Measurements from ENCODE around the gene CHD6.

CHD6 gene

GRCh38 chr20:41376349-41376748 lies 241.8 kb downstream of the CHD6 start:
- in situ Hi-C loops (cut with MboI; ENCODE audit: low sequenced_read_pairs): no loop called here

- in situ Hi-C loops (cut with MboI; ENCODE audit: low sequenced_read_pairs): no loop called here
Observed at GRCh38 chr20:41375846-41376245, 242.3 kb downstream of the CHD6 start.

GRCh38 chr20:41373931-41374920 lies 244.0 kb downstream of the CHD6 start:
- in situ Hi-C loops (cut with MboI; ENCODE audit: low sequenced_read_pairs): no loop called here

GRCh38 chr20:41373251-41373783 lies 244.9 kb downstream of the CHD6 start:
- in situ Hi-C loops (cut with MboI; ENCODE audit: low sequenced_read_pairs): no loop called here

- in situ Hi-C loops (cut with MboI; ENCODE audit: low sequenced_read_pairs): no loop called here
Observed at GRCh38 chr20:41371371-41371770, 246.8 kb downstream of the CHD6 start.

- in situ Hi-C loops (cut with MboI; ENCODE audit: low sequenced_read_pairs): no loop called here
Observed at GRCh38 chr20:41370176-41370575, 248.0 kb downstream of the CHD6 start.

GRCh38 chr20:41369673-41370072 lies 248.5 kb downstream of the CHD6 start:
- in situ Hi-C loops (cut with MboI; ENCODE audit: low sequenced_read_pairs): no loop called here

- in situ Hi-C loops (cut with MboI; ENCODE audit: low sequenced_read_pairs): no loop called here
Observed at GRCh38 chr20:41367956-41368355, 250.2 kb downstream of the CHD6 start.

- in situ Hi-C loops (cut with MboI; ENCODE audit: low sequenced_read_pairs): no loop called here
Observed at GRCh38 chr20:41367393-41367695, 250.8 kb downstream of the CHD6 start.

- in situ Hi-C loops (cut with MboI; ENCODE audit: low sequenced_read_pairs): no loop called here
Observed at GRCh38 chr20:41366546-41367392, 251.4 kb downstream of the CHD6 start, which contains the start of gene EMILIN3. Gene EMILIN3, minus strand, starts transcription at chr20:41366818. Its CDS starts 184 bp downstream, at chr20:41366634.

- in situ Hi-C loops (cut with MboI; ENCODE audit: low sequenced_read_pairs): no loop called here
Observed at GRCh38 chr20:41365777-41366545, 252.2 kb downstream of the CHD6 start.

- in situ Hi-C loops (cut with MboI; ENCODE audit: low sequenced_read_pairs): no loop called here
Observed at GRCh38 chr20:41364967-41365765, 253.0 kb downstream of the CHD6 start.

GRCh38 chr20:41364236-41364855 lies 253.8 kb downstream of the CHD6 start:
- in situ Hi-C loops (cut with MboI; ENCODE audit: low sequenced_read_pairs): no loop called here

GRCh38 chr20:41363601-41364000 lies 254.6 kb downstream of the CHD6 start:
- in situ Hi-C loops (cut with MboI; ENCODE audit: low sequenced_read_pairs): no loop called here

GRCh38 chr20:41362748-41363140 lies 255.4 kb downstream of the CHD6 start:
- in situ Hi-C loops (cut with MboI; ENCODE audit: low sequenced_read_pairs): no loop called here

GRCh38 chr20:41361757-41362747 lies 256.1 kb downstream of the CHD6 start:
- in situ Hi-C loops (cut with MboI; ENCODE audit: low sequenced_read_pairs): no loop called here

- in situ Hi-C loops (cut with MboI; ENCODE audit: low sequenced_read_pairs): no loop called here
Observed at GRCh38 chr20:41360831-41361756, 257.1 kb downstream of the CHD6 start.
